Smooth muscle cell (in vitro differentiated cells): Measurements from ENCODE around the gene GFI1B. TPM values are rescaled to one million over a fixed set of nuclear protein-coding genes. Genes with fewer than 3 reads are reported as not detected.

Experiments used
- DNase-seq: peaks from one replicate; lab custom pipeline; 2025; ENCODE audit not compliant: unreplicated experiment; lab: John Stamatoyannopoulos, UW
- H2AFZ ChIP-seq: fragments of 200-600 bp; sonication (generic); 2 replicates; pipeline ENCODE4 v1.6.0; 2016; ENCODE audit warnings: antibody characterized with exemption, low read depth, mild to moderate bottlenecking
- H3F3A ChIP-seq: fragments of 200-600 bp; sonication (generic); 2 replicates; pipeline ENCODE4 v1.6.0; 2017; ENCODE audit warnings: antibody characterized with exemption, low read depth
- H3K27ac ChIP-seq: fragments of 200-600 bp; sonication (generic); 2 replicates; pipeline ENCODE4 v1.5.1; 2016; ENCODE audit warnings: low read depth, mild to moderate bottlenecking
- H3K27me3 ChIP-seq: fragments of 200-600 bp; sonication (generic); 2 replicates; pipeline ENCODE4 v1.6.1; 2016; ENCODE audit warnings: low read depth, mild to moderate bottlenecking
- H3K36me3 ChIP-seq: fragments of 200-600 bp; sonication (generic); 2 replicates; pipeline ENCODE4 v1.5.1; 2016; ENCODE audit warnings: low read depth
- H3K4me1 ChIP-seq: fragments of 200-600 bp; sonication (generic); 2 replicates; pipeline ENCODE4 v1.5.1; 2016; ENCODE audit warnings: low read depth
- H3K4me2 ChIP-seq: fragments of 200-600 bp; sonication (generic); 2 replicates; pipeline ENCODE4 v1.6.0; 2016; ENCODE audit warnings: mild to moderate bottlenecking
- H3K4me3 ChIP-seq: fragments of 200-600 bp; sonication (generic); 2 replicates; pipeline ENCODE4 v1.5.1; 2016; ENCODE audit warnings: mild to moderate bottlenecking
- H3K79me2 ChIP-seq: fragments of 200-600 bp; sonication (generic); 2 replicates; pipeline ENCODE4 v1.6.0; 2016; ENCODE audit warnings: low read depth, mild to moderate bottlenecking
- H3K9ac ChIP-seq: fragments of 200-600 bp; sonication (generic); 2 replicates; pipeline ENCODE4 v1.6.0; 2016; ENCODE audit warnings: low read depth
- H3K9me3 ChIP-seq: fragments of 200-600 bp; sonication (generic); replicated peaks from 2 replicates; pipeline ENCODE4 v1.5.1; 2016; ENCODE audit warnings: low read depth
- H4K20me1 ChIP-seq: fragments of 200-600 bp; sonication (generic); 2 replicates; pipeline ENCODE4 v1.6.0; 2016; ENCODE audit warnings: low read depth
- WGBS: methylation state at CpG from one replicate; pipeline ENCODE4 v1.1.7; 2016; ENCODE audit warnings: low lambda C conversion rate; 5-methylcytosine and 5-hydroxymethylcytosine counted together
- polyA plus RNA-seq: library from polyadenylated mRNA; unstranded; fragments of >200 nt; fragmentation: Nextera tagmentation; extraction: Ambion mirVana; gene quantifications from 2 replicates; pipeline ENCODE4 v1.2.1, GENCODE V29; 2016
- total RNA-seq: library from RNA; depleted of rRNA; stranded (reverse); fragments of >200 nt; gene quantifications from 2 replicates; pipeline ENCODE4 v1.2.3, GENCODE V29; 2014
- TF ChIP-seq, protein P1 (sequence below): fragments of 200-600 bp; sonication (generic); IDR thresholded peaks from 2 replicates; pipeline ENCODE4 v1.5.1; 2017; ENCODE audit warnings: borderline replicate concordance, mild to moderate bottlenecking, antibody characterized with exemption; ENCODE audit not compliant: insufficient read depth, poor library complexity, severe bottlenecking

GFI1B gene
- total and polyA plus RNA-seq, 2 experiments from 2014 or later, result not detected

DNA sequence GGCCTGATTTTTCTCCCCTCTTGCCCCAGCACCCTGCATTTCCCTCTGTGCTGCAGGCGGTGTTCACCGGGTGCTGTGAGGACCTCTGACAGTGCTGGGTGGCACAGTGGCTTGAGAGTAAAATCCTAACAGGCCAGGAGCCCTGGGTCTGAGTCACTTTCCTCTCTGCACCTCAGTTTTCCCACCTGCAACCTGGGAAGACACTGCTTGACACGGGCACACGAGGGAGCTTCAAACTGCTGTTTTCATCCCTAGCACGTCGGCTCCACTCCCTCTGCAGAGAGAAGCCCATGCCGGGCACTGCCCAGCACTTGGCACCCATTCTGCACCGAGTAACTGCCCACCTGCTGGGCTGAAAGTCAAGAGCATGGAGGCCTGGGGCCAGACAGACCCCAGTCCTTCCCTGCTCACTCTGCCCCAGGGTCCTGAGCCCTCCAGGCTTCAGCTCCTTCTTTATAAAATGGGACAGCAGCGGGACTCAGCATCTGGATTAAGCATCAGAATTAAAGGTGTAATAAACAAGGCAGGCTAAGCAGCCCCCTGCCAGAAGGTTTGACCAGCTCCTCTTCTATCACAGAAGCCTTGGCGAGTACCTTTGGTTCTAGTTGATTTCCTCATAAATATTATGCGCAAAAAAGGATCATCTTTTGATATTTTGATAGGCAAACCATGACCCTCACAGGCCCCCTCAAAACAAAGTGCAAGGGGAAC is 5.2 kb downstream of the GFI1B start:
- H3K9ac ChIP-seq, result no peak overlapping the region
- no peak overlapping the region for H3K27ac ChIP-seq
- no peaks in the 10 kb centered on the region for H3F3A ChIP-seq
- no peaks in the 10 kb centered on the region for H4K20me1 ChIP-seq
- H3K4me2 ChIP-seq, result no peak overlapping the region
- no peaks in the 10 kb centered on the region for H3K79me2 ChIP-seq
- H3K9me3 ChIP-seq, result no peaks in the 10 kb centered on the region
- 91% methylated on average over 11 of the region's 11 CpGs for WGBS
- H2AFZ ChIP-seq, result no peak overlapping the region
- no peak overlapping the region for H3K4me3 ChIP-seq
- no peak for DNase-seq
- TF ChIP-seq, protein P1, sequence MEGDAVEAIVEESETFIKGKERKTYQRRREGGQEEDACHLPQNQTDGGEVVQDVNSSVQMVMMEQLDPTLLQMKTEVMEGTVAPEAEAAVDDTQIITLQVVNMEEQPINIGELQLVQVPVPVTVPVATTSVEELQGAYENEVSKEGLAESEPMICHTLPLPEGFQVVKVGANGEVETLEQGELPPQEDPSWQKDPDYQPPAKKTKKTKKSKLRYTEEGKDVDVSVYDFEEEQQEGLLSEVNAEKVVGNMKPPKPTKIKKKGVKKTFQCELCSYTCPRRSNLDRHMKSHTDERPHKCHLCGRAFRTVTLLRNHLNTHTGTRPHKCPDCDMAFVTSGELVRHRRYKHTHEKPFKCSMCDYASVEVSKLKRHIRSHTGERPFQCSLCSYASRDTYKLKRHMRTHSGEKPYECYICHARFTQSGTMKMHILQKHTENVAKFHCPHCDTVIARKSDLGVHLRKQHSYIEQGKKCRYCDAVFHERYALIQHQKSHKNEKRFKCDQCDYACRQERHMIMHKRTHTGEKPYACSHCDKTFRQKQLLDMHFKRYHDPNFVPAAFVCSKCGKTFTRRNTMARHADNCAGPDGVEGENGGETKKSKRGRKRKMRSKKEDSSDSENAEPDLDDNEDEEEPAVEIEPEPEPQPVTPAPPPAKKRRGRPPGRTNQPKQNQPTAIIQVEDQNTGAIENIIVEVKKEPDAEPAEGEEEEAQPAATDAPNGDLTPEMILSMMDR, result no peak
- peaks cover 26% of the 10 kb centered on the region for H3K27me3 ChIP-seq
- no peaks in the 10 kb centered on the region for H3K36me3 ChIP-seq
- no peaks in the 10 kb centered on the region for H3K4me1 ChIP-seq

DNA sequence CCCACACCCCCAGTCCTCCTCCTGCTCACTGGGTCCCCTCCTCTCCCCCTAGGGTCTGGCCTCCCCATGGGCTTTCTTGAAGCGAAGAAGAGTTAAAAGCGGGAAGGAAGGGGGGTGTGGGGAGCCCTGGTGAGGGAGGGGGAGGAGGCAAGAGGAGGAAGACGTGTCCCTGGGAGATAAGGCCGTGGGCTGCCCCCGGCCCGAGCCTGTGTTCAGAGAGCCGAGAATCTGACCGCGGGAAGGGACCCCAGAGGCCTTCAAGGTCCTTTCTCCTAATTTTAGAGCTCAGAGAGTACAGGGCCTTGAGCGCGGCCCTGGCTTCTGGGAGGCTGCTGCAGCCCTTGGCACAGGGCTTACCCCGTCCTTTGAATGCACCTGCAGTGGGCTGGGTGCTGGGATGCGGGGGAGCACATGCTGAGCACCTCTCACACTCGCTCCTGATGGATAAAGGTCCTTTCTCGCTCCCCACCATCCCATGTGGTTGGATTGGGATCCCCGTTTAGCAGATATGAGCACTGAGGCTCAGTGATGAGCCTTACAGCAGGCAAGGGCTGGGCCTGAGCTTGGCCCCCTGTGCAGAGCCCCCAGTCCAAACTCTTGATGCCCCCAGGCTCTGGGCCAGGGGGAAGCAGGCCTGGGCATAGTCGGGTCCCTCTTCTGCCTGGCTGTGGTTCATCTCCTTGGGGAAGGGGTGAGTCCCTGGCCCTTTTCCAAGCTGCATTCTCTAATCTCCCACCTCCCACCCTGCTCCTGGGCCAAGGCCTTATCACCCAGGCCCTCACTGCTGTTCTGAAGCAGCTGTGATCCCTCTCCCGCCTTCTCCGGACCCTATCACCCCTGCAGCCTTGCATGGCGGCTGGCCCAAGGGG is 5.9 kb downstream of the GFI1B start:
- WGBS, result 87% methylated on average over 17 of the region's 20 CpGs
- Histone ChIP-seq H3K9me3 (no peaks in the 10 kb centered on the region), H3K9ac (no peak overlapping the region), H3K79me2 (no peaks in the 10 kb centered on the region), H4K20me1 (no peaks in the 10 kb centered on the region), H3K36me3 (no peaks in the 10 kb centered on the region), H3K27me3 (peaks cover 18% of the 10 kb centered on the region), H2AFZ (no peak overlapping the region), H3F3A (no peaks in the 10 kb centered on the region), H3K27ac (no peak overlapping the region), H3K4me1 (no peaks in the 10 kb centered on the region), H3K4me3 (no peak overlapping the region), H3K4me2 (no peak overlapping the region)
- DNase-seq, result no peak
- TF ChIP-seq, protein P1, result no peak

DNA sequence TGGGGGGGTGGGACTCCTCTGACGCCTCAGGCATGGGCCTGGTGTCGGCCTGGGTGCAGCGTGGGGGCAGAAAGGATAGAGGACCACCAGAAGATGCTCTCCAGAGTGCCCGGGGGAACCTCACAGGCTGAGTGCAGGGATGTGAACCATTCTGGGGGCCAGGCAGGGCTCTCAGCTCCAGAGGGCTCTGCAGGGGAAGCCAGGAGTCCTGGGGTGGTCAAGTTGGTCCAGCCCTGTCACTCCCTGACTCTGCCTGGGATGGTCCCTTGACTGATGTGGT is 6.5 kb downstream of the GFI1B start:
- TF ChIP-seq, protein P1, result no peak

More for the DNA sequence above, 6.5 kb downstream of the GFI1B start:
- Histone ChIP-seq H4K20me1 (no peaks in the 10 kb centered on the region), H2AFZ (no peak overlapping the region), H3K4me1 (no peaks in the 10 kb centered on the region), H3K9me3 (no peaks in the 10 kb centered on the region), H3K4me3 (no peak overlapping the region), H3K9ac (no peak overlapping the region), H3K79me2 (no peaks in the 10 kb centered on the region), H3K27me3 (peaks cover 12% of the 10 kb centered on the region), H3K27ac (no peak overlapping the region), H3F3A (no peaks in the 10 kb centered on the region), H3K4me2 (no peak overlapping the region), H3K36me3 (no peaks in the 10 kb centered on the region)
- no peak for DNase-seq
- WGBS, result 90% methylated on average over 4 of the region's 4 CpGs
